BLaER1 treated with 17β-estradiol and CSF1 and Interleukin-3, amounts not matched to agents 10 nM and 100 nM (cell line): ENCODE results near the gene CCDC138.

Experiments
- H3K27ac ChIP-seq, 11 experiments: shearing (Covaris generic); formaldehyde crosslinking; 2 replicates each; pipeline ENCODE4 v1.8.1; 2022
- H3K27me3 ChIP-seq, 11 experiments: shearing (Covaris generic); formaldehyde crosslinking; 2 replicates each; pipeline ENCODE4 v1.8.1; 2022
- H3K36me3 ChIP-seq, 11 experiments: shearing (Covaris generic); formaldehyde crosslinking; 2 replicates each; pipeline ENCODE4 v1.8.1; 2022
- H3K4me1 ChIP-seq, 10 experiments: shearing (Covaris generic); formaldehyde crosslinking; 2 replicates each; pipeline ENCODE4 v1.8.1; 2022
- H3K4me2 ChIP-seq, 11 experiments: shearing (Covaris generic); formaldehyde crosslinking; 2 replicates each; pipeline ENCODE4 v1.8.1; 2022
- H3K4me3 ChIP-seq, 10 experiments: shearing (Covaris generic); formaldehyde crosslinking; 2 replicates each; pipeline ENCODE4 v1.8.1; 2022
- H3K9ac ChIP-seq, 11 experiments: shearing (Covaris generic); formaldehyde crosslinking; 2 replicates each; pipeline ENCODE4 v1.8.1; 2022
- H3K9me3 ChIP-seq, 11 experiments: shearing (Covaris generic); formaldehyde crosslinking; replicated peaks in 1 of 11; 2 replicates each; pipeline ENCODE4 v1.8.1; 2022
- H4K20me1 ChIP-seq, 11 experiments: shearing (Covaris generic); formaldehyde crosslinking; 2 replicates each; pipeline ENCODE4 v1.8.1; 2022
- Cebpa-rat ChIP-seq, 11 experiments: shearing (Covaris generic); IDR thresholded peaks; 2 replicates each; pipeline ENCODE4 v1.8.1; 2022

Gene CCDC138

GRCh38 chr2:108908713-108909070 lies 122.1 kb downstream of the CCDC138 start:
- peaks cover 0 to 17% (median 0%) of the 10 kb centered on the region in 10 experiments; a peak in 7 of 20 replicates for H3K4me1 ChIP-seq

DNA sequence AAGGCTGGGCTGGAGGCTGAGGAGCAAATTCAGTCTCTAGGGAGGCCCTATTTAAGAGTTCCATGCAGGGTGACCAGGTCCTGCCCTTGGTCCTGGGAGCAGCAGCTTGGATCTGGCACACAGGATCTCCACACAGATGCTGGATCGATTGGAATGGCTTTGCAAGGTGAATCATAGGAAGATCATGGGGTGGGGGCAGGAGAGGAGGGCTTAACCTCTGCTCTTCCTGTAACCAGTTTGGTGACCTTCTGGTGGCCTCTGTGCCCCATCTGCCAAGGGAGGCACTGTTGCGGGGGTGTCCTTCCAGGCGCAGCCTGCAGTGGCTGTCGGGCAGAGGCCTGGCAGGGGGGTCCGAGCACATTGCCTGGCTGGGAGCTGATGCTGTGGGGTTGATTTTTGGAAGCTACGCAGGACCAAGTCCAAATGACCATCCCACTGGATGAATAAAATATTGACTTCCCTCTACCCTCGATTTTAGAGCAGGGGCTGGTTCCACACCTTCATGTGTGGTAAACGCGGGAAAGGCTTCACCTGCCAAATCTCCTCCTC lies 122.8 kb downstream of the CCDC138 start:
- Histone ChIP-seq H3K4me3 (no peak overlapping the region), H4K20me1 (no peaks in the 10 kb centered on the region)
- no peak for TF ChIP-seq Cebpa-rat (IDR thresholded peaks at IDR 0.05)

More at GRCh38 chr2:108908713-108909070, 122.1 kb downstream of the CCDC138 start:
- Histone ChIP-seq H3K36me3 (no peaks in the 10 kb centered on the region), H3K9ac (no peak overlapping the region), H3K9me3 (no peaks in the 10 kb centered on the region), H3K27ac (no peak overlapping the region), H3K4me2 (peak overlapping the region in 7 of 11 experiments; percentile 15 to 46 (median 23); a peak in 10 of 22 replicates), H3K27me3 (no peaks in the 10 kb centered on the region), H3K4me3 (no peak overlapping the region), H4K20me1 (no peaks in the 10 kb centered on the region)
- TF ChIP-seq Cebpa-rat (IDR thresholded peaks at IDR 0.05) = no peak

GRCh38 chr2:108910011-108910431 lies 123.5 kb downstream of the CCDC138 start:
- Histone ChIP-seq H3K27ac (no peak overlapping the region), H4K20me1 (no peaks in the 10 kb centered on the region), H3K27me3 (no peaks in the 10 kb centered on the region), H3K9ac (no peak overlapping the region), H3K4me2 (no peak overlapping the region), H3K4me1 (peaks cover 0 to 17% (median 0%) of the 10 kb centered on the region in 10 experiments; a peak in 7 of 20 replicates), H3K36me3 (no peaks in the 10 kb centered on the region), H3K9me3 (no peaks in the 10 kb centered on the region), H3K4me3 (no peak overlapping the region)
- no peak for TF ChIP-seq Cebpa-rat (IDR thresholded peaks at IDR 0.05)

More for the DNA sequence above, 122.8 kb downstream of the CCDC138 start:
- no peaks in the 10 kb centered on the region for H3K36me3 ChIP-seq
- peaks cover 0 to 17% (median 0%) of the 10 kb centered on the region in 10 experiments; a peak in 7 of 20 replicates for H3K4me1 ChIP-seq
- H3K27me3 ChIP-seq = no peaks in the 10 kb centered on the region
- no peak overlapping the region for H3K9ac ChIP-seq
- H3K27ac ChIP-seq = no peak overlapping the region
- no peak overlapping the region for H3K4me2 ChIP-seq
- H3K9me3 ChIP-seq = no peaks in the 10 kb centered on the region

- Histone ChIP-seq H3K4me1 (peaks cover 0 to 25% (median 7%) of the 10 kb centered on the region in 10 experiments; a peak in 14 of 20 replicates), H4K20me1 (no peaks in the 10 kb centered on the region), H3K36me3 (no peaks in the 10 kb centered on the region), H3K9ac (no peak overlapping the region), H3K4me3 (no peak overlapping the region), H3K4me2 (no peak overlapping the region), H3K27me3 (no peaks in the 10 kb centered on the region), H3K9me3 (no peaks in the 10 kb centered on the region), H3K27ac (no peak overlapping the region)
- no peak for TF ChIP-seq Cebpa-rat (IDR thresholded peaks at IDR 0.05)
Observed at GRCh38 chr2:108910541-108911396, 124.2 kb downstream of the CCDC138 start.

DNA sequence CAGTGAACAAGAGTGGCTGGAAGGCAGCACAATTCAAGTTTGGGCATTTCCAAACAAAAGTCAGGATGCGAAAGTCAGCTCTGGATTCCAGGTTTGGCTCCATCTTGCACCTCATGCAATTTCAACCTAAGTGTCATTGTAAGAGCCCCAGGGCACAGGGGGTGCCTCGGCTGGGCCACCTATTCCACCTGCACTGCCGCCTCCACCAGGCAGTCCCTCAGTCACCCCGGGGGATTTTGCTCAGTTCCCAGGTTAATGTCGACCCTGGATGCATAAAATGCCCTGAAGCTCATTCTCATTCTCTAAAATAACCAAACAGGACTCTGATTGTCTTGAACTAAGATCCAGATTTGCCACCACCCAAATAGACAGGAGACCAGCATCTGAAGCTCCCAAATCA lies 124.8 kb downstream of the CCDC138 start:
- no peaks in the 10 kb centered on the region for H3K36me3 ChIP-seq
- no peaks in the 10 kb centered on the region for H3K9me3 ChIP-seq
- H3K27me3 ChIP-seq = no peaks in the 10 kb centered on the region
- no peaks in the 10 kb centered on the region for H4K20me1 ChIP-seq
- TF ChIP-seq Cebpa-rat (IDR thresholded peaks at IDR 0.05) = no peak
- no peak overlapping the region for H3K4me2 ChIP-seq
- no peak overlapping the region for H3K9ac ChIP-seq
- peaks cover 0 to 31% (median 13%) of the 10 kb centered on the region in 10 experiments; a peak in 17 of 20 replicates for H3K4me1 ChIP-seq
- H3K4me3 ChIP-seq = no peak overlapping the region
- H3K27ac ChIP-seq = no peak overlapping the region

- Histone ChIP-seq H3K4me3 (no peak overlapping the region), H3K27ac (no peak overlapping the region), H3K9me3 (no peaks in the 10 kb centered on the region), H3K36me3 (no peaks in the 10 kb centered on the region), H4K20me1 (no peaks in the 10 kb centered on the region), H3K4me1 (peaks cover 3 to 37% (median 19%) of the 10 kb centered on the region in 10 experiments; a peak in 18 of 20 replicates), H3K9ac (no peak overlapping the region), H3K4me2 (no peak overlapping the region), H3K27me3 (no peaks in the 10 kb centered on the region)
- no peak for TF ChIP-seq Cebpa-rat (IDR thresholded peaks at IDR 0.05)
Observed at GRCh38 chr2:108911807-108912628, 125.4 kb downstream of the CCDC138 start.

GRCh38 chr2:108912629-108912902 lies 126.0 kb downstream of the CCDC138 start:
- TF ChIP-seq Cebpa-rat (IDR thresholded peaks at IDR 0.05) = no peak
- Histone ChIP-seq H3K4me1 (peaks cover 5 to 43% (median 25%) of the 10 kb centered on the region in 10 experiments; a peak in 18 of 20 replicates), H3K4me3 (no peak overlapping the region)

GRCh38 chr2:108916122-108916795 lies 129.7 kb downstream of the CCDC138 start:
- H3K27me3 ChIP-seq = no peaks in the 10 kb centered on the region
- H3K4me2 ChIP-seq = peak overlapping the region in 10 of 11 experiments; percentile 41 to 81 (median 74); a peak in 20 of 22 replicates
- peak overlapping the region in 4 of 11 experiments; percentile 32 to 60 (median 52); a peak in 7 of 22 replicates for H3K27ac ChIP-seq
- peak overlapping the region in 1 of 10 experiments; percentile 7; a peak in 1 of 20 replicates for H3K4me3 ChIP-seq
- TF ChIP-seq Cebpa-rat (IDR thresholded peaks at IDR 0.05) = peak in 1 of 11 experiments; percentile 68; a peak in 3 of 22 replicates
- peak overlapping the region in 2 of 11 experiments; percentile 4 to 31; a peak in 3 of 22 replicates for H3K9ac ChIP-seq
- peaks cover 5 to 46% (median 35%) of the 10 kb centered on the region in 10 experiments; a peak in 18 of 20 replicates for H3K4me1 ChIP-seq
- no peaks in the 10 kb centered on the region for H3K36me3 ChIP-seq
- no peaks in the 10 kb centered on the region for H3K9me3 ChIP-seq
- 0 out of 22 replicates have a peak, but pooled peaks cover 0 to 3% (median 0%) of the 10 kb centered on the region in 11 experiments for H4K20me1 ChIP-seq

More at GRCh38 chr2:108912629-108912902, 126.0 kb downstream of the CCDC138 start:
- Histone ChIP-seq H3K27ac (no peak overlapping the region), H3K4me2 (no peak overlapping the region), H3K9ac (no peak overlapping the region), H3K27me3 (no peaks in the 10 kb centered on the region), H3K9me3 (no peaks in the 10 kb centered on the region), H3K36me3 (no peaks in the 10 kb centered on the region), H4K20me1 (no peaks in the 10 kb centered on the region)
